HepG2 (cell line): Measurements from ENCODE around the gene TNFAIP2. TPM values are rescaled to one million over a fixed set of nuclear protein-coding genes. Genes with fewer than 3 reads are reported as not detected.

Source experiments
- BHLHE40 ChIP-seq: IDR thresholded peaks from 2 replicates; pipeline ENCODE4 v1.6.1; 2011; ENCODE audit warnings: low read length, improper control_type of control experiment
- ESRRA ChIP-seq: sonication (generic); formaldehyde crosslinking; IDR thresholded peaks from 2 replicates; pipeline ENCODE4 v1.5.1; 2020; ENCODE audit warnings: mild to moderate bottlenecking, low read depth, missing genetic modification reagents
- ETV6 ChIP-seq: sonication (generic); formaldehyde crosslinking; conservative IDR thresholded peaks from 2 replicates; pipeline ENCODE4 v1.4.0; 2020; ENCODE audit warnings: missing genetic modification reagents
- GLMP ChIP-seq: sonication (generic); formaldehyde crosslinking; IDR thresholded peaks from 2 replicates; pipeline ENCODE4 v1.9.0; 2021; ENCODE audit warnings: missing genetic modification reagents, mild to moderate bottlenecking, borderline replicate concordance
- GMEB2 ChIP-seq: IDR thresholded peaks from 2 replicates; pipeline ENCODE4 v1.6.1; 2016; ENCODE audit warnings: missing biosample characterization, missing genetic modification reagents, low read depth
- IRX3 ChIP-seq: sonication (generic); formaldehyde crosslinking; IDR thresholded peaks from 2 replicates; pipeline ENCODE4 v1.8.1; 2023; ENCODE audit warnings: mild to moderate bottlenecking, low read depth, missing genetic modification reagents, borderline replicate concordance
- KDM5A ChIP-seq: fragments of 200-600 bp; sonication (generic); IDR thresholded peaks from 2 replicates; pipeline ENCODE4 v1.7.0; 2018; ENCODE audit warnings: antibody characterized with exemption, mild to moderate bottlenecking, low read length, borderline replicate concordance
- MEIS1 ChIP-seq: sonication (generic); formaldehyde crosslinking; IDR thresholded peaks from 2 replicates; pipeline ENCODE4 v1.9.0; 2021; ENCODE audit warnings: mild to moderate bottlenecking, missing genetic modification reagents, moderate library complexity, borderline replicate concordance
- NFKBIZ ChIP-seq: IDR thresholded peaks from 2 replicates; pipeline ENCODE4 v1.6.1; 2018; ENCODE audit warnings: missing genetic modification reagents, missing compliant biosample characterization
- PAWR ChIP-seq: sonication (generic); formaldehyde crosslinking; IDR thresholded peaks from 2 replicates; pipeline ENCODE4 v1.4.0; 2020; ENCODE audit warnings: missing genetic modification reagents, mild to moderate bottlenecking, borderline replicate concordance
- SMAD3 ChIP-seq: sonication (generic); formaldehyde crosslinking; IDR thresholded peaks from 2 replicates; pipeline ENCODE4 v1.4.0; 2020; ENCODE audit warnings: missing genetic modification reagents
- SNAPC4 ChIP-seq: sonication (generic); formaldehyde crosslinking; IDR thresholded peaks from 2 replicates; pipeline ENCODE4 v1.4.0; 2020; ENCODE audit warnings: mild to moderate bottlenecking, missing genetic modification reagents
- SOX13 ChIP-seq, 3 experiments: fragments of 450-650 bp in 1 of 3; sonication (generic) in 1 of 3; formaldehyde crosslinking in 1 of 3; IDR thresholded peaks in 2 of 3; conservative IDR thresholded peaks in 1 of 3; 2 replicates each; pipeline versions ENCODE4 v1.5.0 to v1.6.1; 2016 to 2020; ENCODE audit warnings: antibody characterized with exemption in 1 of 3, mild to moderate bottlenecking in 1 of 3, missing compliant biosample characterization in 1 of 3, missing genetic modification reagents in 1 of 3, moderate library complexity in 1 of 3
- TBP ChIP-seq: sonication (generic); formaldehyde crosslinking; IDR thresholded peaks from 2 replicates; pipeline ENCODE4 v1.5.0; 2020; ENCODE audit warnings: missing genetic modification reagents
- XBP1 ChIP-seq: sonication (generic); formaldehyde crosslinking; IDR thresholded peaks from 2 replicates; pipeline ENCODE4 v1.5.0; 2020; ENCODE audit warnings: missing genetic modification reagents
- ZC3H13 ChIP-seq: sonication (generic); formaldehyde crosslinking; IDR thresholded peaks from 2 replicates; pipeline ENCODE4 v1.8.1; 2023; ENCODE audit warnings: mild to moderate bottlenecking, missing genetic modification reagents, moderate library complexity
- ZNF234 ChIP-seq: sonication (generic); formaldehyde crosslinking; conservative IDR thresholded peaks from 2 replicates; pipeline ENCODE4 v1.5.1; 2020; ENCODE audit warnings: mild to moderate bottlenecking, missing genetic modification reagents
- ZNF354B ChIP-seq: sonication (generic); formaldehyde crosslinking; IDR thresholded peaks from 2 replicates; pipeline ENCODE4 v1.8.0; 2022; ENCODE audit warnings: mild to moderate bottlenecking, missing genetic modification reagents
- ZNF749 ChIP-seq: sonication (generic); formaldehyde crosslinking; IDR thresholded peaks from 2 replicates; pipeline ENCODE4 v1.8.0; 2022; ENCODE audit warnings: mild to moderate bottlenecking, missing genetic modification reagents, moderate library complexity, borderline replicate concordance
- ZNF780A ChIP-seq: sonication (generic); formaldehyde crosslinking; IDR thresholded peaks from 2 replicates; pipeline ENCODE4 v1.8.0; 2022; ENCODE audit warnings: mild to moderate bottlenecking, missing genetic modification reagents, moderate library complexity
- ZNF883 ChIP-seq: sonication (generic); formaldehyde crosslinking; IDR thresholded peaks from 2 replicates; pipeline ENCODE4 v1.5.1; 2020; ENCODE audit warnings: mild to moderate bottlenecking, missing genetic modification reagents; ENCODE audit errors: not compliant biosample characterization
- polyA plus RNA-seq, 8 experiments: library from polyadenylated mRNA; depleted of rRNA in 3 of 8; stranded (reverse) in 7 of 8; unstranded in 1 of 8; fragments of >200 nt; fragmentation: Illumina TruSeq in 4 of 8; extraction: Trizol in 4 of 8; gene quantifications; 2 replicates each; pipeline versions ENCODE4 v1.2.1 to v1.2.3, GENCODE V29; 2011 to 2016; ENCODE audit warnings: low read depth in 4 of 8, missing spikeins in 1 of 8, mixed read lengths in 1 of 8; ENCODE audit not compliant: insufficient read depth in 1 of 8
- total RNA-seq, 5 experiments: library from RNA; depleted of rRNA; stranded (reverse); fragments of >200 nt; fragmentation: Illumina TruSeq; extraction: Trizol; gene quantifications; 2 replicates each; pipeline ENCODE4 v1.2.3, GENCODE V29; 2016; ENCODE audit warnings: low read depth in 1 of 5

The TNFAIP2 gene
- total and polyA plus RNA-seq, 2 of the 13 experiments (the other 11 are each of a cell fraction or from before 2014, with no cell fraction given), result 0.46 to 1.5 TPM

GRCh38 chr14:103100281-103101121 lies 22.8 kb upstream of the TNFAIP2 start (continued):
- TF ChIP-seq SMAD3 (CRISPR knock-in tag), result peak; percentile 90
- 0 out of 2 replicates have a peak, but pooled peaks have one; percentile 57 for TF ChIP-seq PAWR (CRISPR knock-in tag)
- 0 out of 2 replicates have a peak, but pooled peaks have one; percentile 51 for TF ChIP-seq ESRRA (CRISPR knock-in tag)
- no peak for TF ChIP-seq ZNF780A
- TF ChIP-seq ETV6, result peak; percentile 41
- TF ChIP-seq ZC3H13, result no peak; the same call in 1 of the 2 replicates
- no peak for TF ChIP-seq KDM5A
- TF ChIP-seq ZNF883 (CRISPR knock-in tag), result no peak
- TF ChIP-seq ZNF749 (CRISPR knock-in tag), result peak; percentile 78; the same call in 1 of the 2 replicates
- TF ChIP-seq ZNF354B (CRISPR knock-in tag), result no peak
- TF ChIP-seq TBP (CRISPR knock-in tag), result no peak
- TF ChIP-seq SNAPC4 (CRISPR knock-in tag), result 0 out of 2 replicates have a peak, but pooled peaks have one; percentile 5
- no peak for TF ChIP-seq XBP1 (CRISPR knock-in tag)
- TF ChIP-seq NFKBIZ (CRISPR knock-in tag), result peak; percentile 73; the same call in 1 of the 2 replicates
- peak; percentile 68; the same call in 1 of the 2 replicates for TF ChIP-seq ZNF234 (CRISPR knock-in tag)
- peak; percentile 67; the same call in 1 of the 2 replicates for TF ChIP-seq SOX13 (IDR thresholded peaks at IDR 0.05)
- TF ChIP-seq SOX13 (CRISPR knock-in tag; conservative IDR thresholded peaks at IDR 0.05 in 1 of 2, IDR thresholded peaks at IDR 0.05 in 1 of 2), result peak in 1 of 2 experiments; percentile 80; a peak in 2 of 4 replicates
- peak; percentile 94 for TF ChIP-seq MEIS1 (CRISPR knock-in tag)
- no peak for TF ChIP-seq GLMP (CRISPR knock-in tag)
- TF ChIP-seq GMEB2 (CRISPR knock-in tag), result no peak
- TF ChIP-seq IRX3 (CRISPR knock-in tag), result 0 out of 2 replicates have a peak, but pooled peaks have one; percentile 14
- TF ChIP-seq BHLHE40, result no peak
